Measurements from ENCODE around the gene ETDB.
"Not testable (repeated sequence)": the region's sequence is repeated elsewhere in the genome, so short reads cannot be mapped to it uniquely, and the experiment has no call there.

DNA sequence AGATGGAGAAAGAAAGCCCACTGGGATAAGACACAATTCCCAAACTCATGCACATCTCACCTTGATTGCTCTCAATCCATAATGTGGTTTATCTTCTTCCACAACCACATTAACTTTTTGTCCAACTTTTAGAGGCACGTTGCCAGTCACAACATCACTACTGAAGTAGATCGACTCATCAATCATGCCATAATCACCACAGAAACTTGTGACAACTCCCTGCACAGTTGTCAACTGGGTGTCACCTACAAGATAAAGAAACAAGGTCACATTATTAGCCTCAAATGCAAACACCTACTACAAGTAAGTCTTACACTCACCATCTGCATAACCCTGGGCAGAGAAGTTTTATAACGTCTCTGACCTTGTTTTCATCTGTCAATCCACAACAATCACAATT lies 49.2 kb upstream of the ETDB start:
- not testable (repeated sequence) for TF ChIP-seq EZH2phosphoT487 (IDR thresholded peaks at IDR 0.05; ENCODE audit: low read length); EZH2 (optimal IDR thresholded peaks at IDR 0.05; ENCODE audit: low read depth, low read length); CTCF (IDR thresholded peaks at IDR 0.05; ENCODE audit: low read length)
